LNCaP clone FGC (cell line): ENCODE results near the gene CACNA2D1.

ENCODE experiments used
- DNase-seq: peaks from one replicate; pipeline ENCODE4 v3.0.0-alpha.2; 2011; ENCODE audit warnings: low read depth
- H3K4me3 ChIP-seq: 2 replicates; pipeline ENCODE4 v1.5.1; 2011; ENCODE audit warnings: mild to moderate bottlenecking, low read depth, low read length, control low read depth
- CTCF ChIP-seq: IDR thresholded peaks from 2 replicates; pipeline ENCODE4 v1.5.1; 2012; ENCODE audit warnings: mild to moderate bottlenecking; ENCODE audit not compliant: control insufficient read depth, insufficient read depth; ENCODE audit errors: extremely low read depth

The CACNA2D1 gene

DNA sequence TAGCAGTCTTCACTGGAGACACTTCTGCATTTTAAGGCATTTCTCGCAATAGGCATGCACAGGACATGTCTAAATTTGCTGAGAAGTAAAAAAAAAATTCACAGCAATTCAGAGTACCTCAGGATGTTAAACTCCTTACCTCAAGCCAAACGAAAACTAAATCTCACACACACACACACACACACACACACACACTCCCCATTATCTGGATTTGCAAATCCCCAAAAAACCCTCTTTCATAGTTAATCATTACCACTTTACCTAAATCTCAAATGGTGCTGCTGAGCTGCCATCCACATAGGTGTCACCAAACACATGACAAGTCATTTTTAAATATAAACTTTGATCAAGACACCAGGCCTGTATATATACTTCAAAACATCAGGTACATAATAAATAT, 31.8 kb downstream of the CACNA2D1 start:
- DNase-seq, result no peak
- no peak overlapping the region for H3K4me3 ChIP-seq
- TF ChIP-seq CTCF, result no peak

DNA sequence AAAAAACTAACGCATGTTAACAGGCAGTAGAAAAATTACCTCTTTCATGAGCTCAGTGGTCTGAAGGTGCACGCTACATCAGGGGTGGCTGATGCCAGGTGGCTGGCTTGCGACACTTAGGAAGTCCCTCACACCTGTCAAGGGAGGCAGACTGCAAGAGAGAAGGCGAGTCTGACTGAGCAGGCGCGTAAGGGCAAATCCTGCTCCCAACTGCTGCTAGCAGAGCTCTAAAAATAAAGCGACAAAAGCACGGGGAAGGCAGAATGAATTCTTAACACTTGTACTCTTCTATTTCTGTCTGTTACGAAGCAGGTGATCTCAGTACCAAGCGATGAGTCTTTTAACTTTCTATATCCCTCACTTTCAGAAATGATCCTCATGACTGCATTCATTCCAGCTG, 33.1 kb downstream of the CACNA2D1 start:
- DNase-seq, result no peak
- H3K4me3 ChIP-seq, result no peak overlapping the region
- TF ChIP-seq CTCF, result no peak

GRCh38 chr7:82406937-82407336, 36.6 kb downstream of the CACNA2D1 start:
- no peak for DNase-seq
- no peak for TF ChIP-seq CTCF
- H3K4me3 ChIP-seq, result no peak overlapping the region

- no peak for TF ChIP-seq CTCF
- no peak for DNase-seq
- no peak overlapping the region for H3K4me3 ChIP-seq
Observed at GRCh38 chr7:82405301-82405700, 38.3 kb downstream of the CACNA2D1 start.

- TF ChIP-seq CTCF, result no peak
- no peak for DNase-seq
- H3K4me3 ChIP-seq, result no peak overlapping the region
Observed at GRCh38 chr7:82404652-82405051, 38.9 kb downstream of the CACNA2D1 start.

GRCh38 chr7:82404094-82404493, 39.5 kb downstream of the CACNA2D1 start:
- TF ChIP-seq CTCF, result no peak

GRCh38 chr7:82397879-82398524, 45.6 kb downstream of the CACNA2D1 start:
- no peak overlapping the region for H3K4me3 ChIP-seq
- no peak for TF ChIP-seq CTCF
- no peak for DNase-seq

More at GRCh38 chr7:82404094-82404493, 39.5 kb downstream of the CACNA2D1 start:
- DNase-seq, result no peak
- H3K4me3 ChIP-seq, result no peak overlapping the region
